Hepatocyte (in vitro differentiated cells): ENCODE results near the gene ZNRF3. TPM values are rescaled to one million over a fixed set of nuclear protein-coding genes. Genes with fewer than 3 reads are reported as not detected.
"Not testable (repeated sequence)": the region's sequence is repeated elsewhere in the genome, so short reads cannot be mapped to it uniquely, and the experiment has no call there.

Experiments
- DNase-seq: peaks from one replicate; pipeline ENCODE4 v3.0.0-alpha.2; 2016; ENCODE audit warnings: low spot score
- H2AFZ ChIP-seq: fragments of 200-600 bp; sonication (generic); 2 replicates; pipeline ENCODE4 v1.6.0; 2016; ENCODE audit warnings: antibody characterized with exemption, mild to moderate bottlenecking
- H3K27ac ChIP-seq: fragments of 200-600 bp; sonication (generic); 2 replicates; pipeline ENCODE4 v1.5.1; 2016; ENCODE audit warnings: mild to moderate bottlenecking
- H3K27me3 ChIP-seq: fragments of 200-600 bp; sonication (generic); 2 replicates; pipeline ENCODE4 v1.6.1; 2016
- H3K36me3 ChIP-seq: fragments of 200-600 bp; sonication (generic); replicated peaks from 2 replicates; pipeline ENCODE4 v1.5.1; 2016; ENCODE audit warnings: low read depth; ENCODE audit not compliant: insufficient read depth
- H3K4me1 ChIP-seq: fragments of 200-600 bp; sonication (generic); 2 replicates; pipeline ENCODE4 v1.5.1; 2016; ENCODE audit warnings: mild to moderate bottlenecking, moderate library complexity; ENCODE audit not compliant: insufficient read depth
- H3K4me2 ChIP-seq: fragments of 200-600 bp; sonication (generic); 2 replicates; pipeline ENCODE4 v1.6.0; 2016
- H3K4me3 ChIP-seq: fragments of 200-600 bp; sonication (generic); 2 replicates; pipeline ENCODE4 v1.5.1; 2016; ENCODE audit warnings: mild to moderate bottlenecking
- H3K79me2 ChIP-seq: fragments of 200-600 bp; sonication (generic); 2 replicates; pipeline ENCODE4 v1.6.0; 2017; ENCODE audit warnings: mild to moderate bottlenecking
- H3K9me2 ChIP-seq: fragments of 200-600 bp; sonication (generic); replicated peaks from 2 replicates; pipeline ENCODE4 v1.6.0; 2017; ENCODE audit warnings: mild to moderate bottlenecking; ENCODE audit not compliant: insufficient read depth
- H3K9me3 ChIP-seq: fragments of 200-600 bp; sonication (generic); 2 replicates; pipeline ENCODE4 v1.5.1; 2016; ENCODE audit warnings: low read depth, mild to moderate bottlenecking
- H4K20me1 ChIP-seq: fragments of 200-600 bp; sonication (generic); 2 replicates; pipeline ENCODE4 v1.6.0; 2016; ENCODE audit warnings: mild to moderate bottlenecking; ENCODE audit not compliant: insufficient read depth, poor library complexity, severe bottlenecking
- EZH2 ChIP-seq: fragments of 200-600 bp; sonication (generic); IDR thresholded peaks from 2 replicates; pipeline ENCODE4 v1.6.1; 2016; ENCODE audit warnings: antibody characterized with exemption, mild to moderate bottlenecking, borderline replicate concordance
- EZH2phosphoT487 ChIP-seq: fragments of 200-600 bp; sonication (generic); IDR thresholded peaks from one replicate; pipeline ENCODE4 v1.6.1; 2018; ENCODE audit warnings: antibody characterized with exemption, mild to moderate bottlenecking, low read depth, moderate library complexity; ENCODE audit not compliant: unreplicated experiment, severe bottlenecking
- WGBS: methylation state at CpG from one replicate; pipeline ENCODE4 v1.1.6; 2016; ENCODE audit warnings: low lambda C conversion rate; ENCODE audit errors: missing lambda C conversion rate; 5-methylcytosine and 5-hydroxymethylcytosine counted together
- polyA plus RNA-seq: library from polyadenylated mRNA; unstranded; fragments of >200 nt; fragmentation: Nextera tagmentation; extraction: Ambion mirVana; gene quantifications from 2 replicates; pipeline ENCODE4 v1.2.1, GENCODE V29; 2016
- total RNA-seq: library from RNA; depleted of rRNA; stranded (reverse); fragments of >200 nt; gene quantifications from 2 replicates; pipeline ENCODE4 v1.2.3, GENCODE V29; 2014
- TF ChIP-seq, protein P1 (sequence below): fragments of 200-600 bp; sonication (generic); IDR thresholded peaks from 2 replicates; pipeline ENCODE4 v1.5.1; 2016; ENCODE audit warnings: antibody characterized with exemption, mild to moderate bottlenecking; ENCODE audit not compliant: poor library complexity

ZNRF3 gene
- total and polyA plus RNA-seq, 2 experiments from 2014 or later, result 8.9 to 14.7 TPM

GRCh38 chr22:28838971-28839370 lies 44.4 kb upstream of the ZNRF3 start:
- Histone ChIP-seq H3K79me2 (no peaks in the 10 kb centered on the region), H3K27ac (no peak overlapping the region), H3K4me1 (no peaks in the 10 kb centered on the region), H3K36me3 (no peaks in the 10 kb centered on the region), H2AFZ (no peak overlapping the region), H4K20me1 (no peaks in the 10 kb centered on the region), H3K9me2 (no peaks in the 10 kb centered on the region), H3K4me3 (no peak overlapping the region), H3K9me3 (no peaks in the 10 kb centered on the region), H3K4me2 (no peak overlapping the region), H3K27me3 (no peaks in the 10 kb centered on the region)
- WGBS, result 71% methylated on average over 5 of the region's 5 CpGs
- TF ChIP-seq, protein P1, sequence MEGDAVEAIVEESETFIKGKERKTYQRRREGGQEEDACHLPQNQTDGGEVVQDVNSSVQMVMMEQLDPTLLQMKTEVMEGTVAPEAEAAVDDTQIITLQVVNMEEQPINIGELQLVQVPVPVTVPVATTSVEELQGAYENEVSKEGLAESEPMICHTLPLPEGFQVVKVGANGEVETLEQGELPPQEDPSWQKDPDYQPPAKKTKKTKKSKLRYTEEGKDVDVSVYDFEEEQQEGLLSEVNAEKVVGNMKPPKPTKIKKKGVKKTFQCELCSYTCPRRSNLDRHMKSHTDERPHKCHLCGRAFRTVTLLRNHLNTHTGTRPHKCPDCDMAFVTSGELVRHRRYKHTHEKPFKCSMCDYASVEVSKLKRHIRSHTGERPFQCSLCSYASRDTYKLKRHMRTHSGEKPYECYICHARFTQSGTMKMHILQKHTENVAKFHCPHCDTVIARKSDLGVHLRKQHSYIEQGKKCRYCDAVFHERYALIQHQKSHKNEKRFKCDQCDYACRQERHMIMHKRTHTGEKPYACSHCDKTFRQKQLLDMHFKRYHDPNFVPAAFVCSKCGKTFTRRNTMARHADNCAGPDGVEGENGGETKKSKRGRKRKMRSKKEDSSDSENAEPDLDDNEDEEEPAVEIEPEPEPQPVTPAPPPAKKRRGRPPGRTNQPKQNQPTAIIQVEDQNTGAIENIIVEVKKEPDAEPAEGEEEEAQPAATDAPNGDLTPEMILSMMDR, result no peak
- TF ChIP-seq EZH2, result no peak
- no peak for TF ChIP-seq EZH2phosphoT487
- no peak for DNase-seq

GRCh38 chr22:28841111-28841510 lies 42.3 kb upstream of the ZNRF3 start:
- no peak overlapping the region for H3K4me3 ChIP-seq
- H3K27me3 ChIP-seq, result no peaks in the 10 kb centered on the region
- no peak overlapping the region for H3K27ac ChIP-seq
- H3K36me3 ChIP-seq, result no peaks in the 10 kb centered on the region
- H4K20me1 ChIP-seq, result no peaks in the 10 kb centered on the region
- no peak overlapping the region for H3K4me2 ChIP-seq
- H3K79me2 ChIP-seq, result no peaks in the 10 kb centered on the region
- no peaks in the 10 kb centered on the region for H3K9me3 ChIP-seq
- no peak overlapping the region for H2AFZ ChIP-seq
- TF ChIP-seq EZH2phosphoT487, result no peak
- TF ChIP-seq EZH2, result no peak
- TF ChIP-seq, protein P1, result no peak
- no peaks in the 10 kb centered on the region for H3K9me2 ChIP-seq
- no peaks in the 10 kb centered on the region for H3K4me1 ChIP-seq
- WGBS, result 93% methylated on average over 5 of the region's 5 CpGs
- DNase-seq, result no peak

GRCh38 chr22:28843633-28844032 lies 39.7 kb upstream of the ZNRF3 start:
- Histone ChIP-seq H3K4me2 (no peak overlapping the region), H3K27ac (no peak overlapping the region), H3K4me1 (no peaks in the 10 kb centered on the region), H3K4me3 (no peak overlapping the region), H3K9me3 (no peaks in the 10 kb centered on the region), H2AFZ (no peak overlapping the region), H4K20me1 (no peaks in the 10 kb centered on the region), H3K79me2 (no peaks in the 10 kb centered on the region), H3K27me3 (no peaks in the 10 kb centered on the region), H3K9me2 (no peaks in the 10 kb centered on the region), H3K36me3 (no peaks in the 10 kb centered on the region)
- 90% methylated on average over 1 of the region's 2 CpGs for WGBS
- DNase-seq, result no peak
- no peak for TF ChIP-seq EZH2phosphoT487
- no peak for TF ChIP-seq EZH2
- TF ChIP-seq, protein P1, result no peak

GRCh38 chr22:28844277-28844676 lies 39.1 kb upstream of the ZNRF3 start:
- not testable (repeated sequence) for H3K4me1 ChIP-seq, H3K79me2 ChIP-seq, H3K9me2 ChIP-seq, H2AFZ ChIP-seq, H3K27me3 ChIP-seq, H3K4me2 ChIP-seq, DNase-seq, H3K4me3 ChIP-seq, H3K9me3 ChIP-seq, H3K27ac ChIP-seq, H4K20me1 ChIP-seq, H3K36me3 ChIP-seq
- 81% methylated on average over 2 of the region's 2 CpGs for WGBS
